Tibial nerve (tissue), 4 donors: Measurements from ENCODE around the gene PPT1.

Experiments used
- EP300 ChIP-seq, 2 donors: sonication (generic); formaldehyde crosslinking; IDR thresholded peaks; one replicate each; pipeline ENCODE4 v1.6.1; 2017; ENCODE audit warnings: antibody characterized with exemption in 2 of 2, mild to moderate bottlenecking in 1 of 2
- POLR2A ChIP-seq, 2 donors: fragments of 450-650 bp; IDR thresholded peaks; one replicate each; pipeline ENCODE4 v1.6.1; 2017; ENCODE audit warnings: antibody characterized with exemption in 2 of 2, mild to moderate bottlenecking in 2 of 2, moderate library complexity in 2 of 2
- TF ChIP-seq, protein P1 (sequence below), 5 experiments: fragments of 200-600 bp in 3 of 5; fragments of 450-650 bp in 2 of 5; sonication (generic) in 3 of 5; IDR thresholded peaks; one replicate each; pipeline ENCODE4 v1.5.1; 2016 to 2019; ENCODE audit warnings: antibody characterized with exemption in 5 of 5, mild to moderate bottlenecking in 3 of 5, moderate library complexity in 2 of 5

DNA sequence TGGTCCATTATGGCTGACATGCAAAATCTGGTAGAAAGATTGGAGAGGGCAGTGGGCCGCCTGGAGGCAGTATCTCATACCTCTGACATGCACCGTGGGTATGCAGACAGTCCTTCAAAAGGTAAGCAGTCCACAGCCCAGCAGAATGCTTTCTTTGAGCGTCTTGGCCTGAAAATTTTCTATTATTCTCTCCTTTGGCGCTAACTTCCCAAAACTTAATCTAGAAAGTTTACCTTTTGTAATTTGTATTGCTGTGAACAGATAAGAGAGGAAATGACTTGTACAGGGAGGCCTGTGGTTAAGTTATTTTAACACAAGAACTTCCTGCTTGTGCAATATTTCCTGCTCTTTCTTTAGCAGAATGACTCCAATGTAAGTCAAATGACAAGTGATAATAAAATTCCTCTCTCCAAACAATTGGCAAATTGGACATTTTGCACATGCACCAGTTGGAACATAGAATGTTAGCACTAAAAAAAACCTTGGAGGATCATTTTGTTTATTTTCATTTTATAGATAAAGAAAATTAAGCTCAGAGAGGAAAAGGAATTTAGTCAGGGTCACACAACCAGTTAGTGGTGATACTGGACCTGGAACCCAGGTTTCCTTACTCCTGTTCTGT lies 37.6 kb downstream of the PPT1 start:
- TF ChIP-seq, protein P1, sequence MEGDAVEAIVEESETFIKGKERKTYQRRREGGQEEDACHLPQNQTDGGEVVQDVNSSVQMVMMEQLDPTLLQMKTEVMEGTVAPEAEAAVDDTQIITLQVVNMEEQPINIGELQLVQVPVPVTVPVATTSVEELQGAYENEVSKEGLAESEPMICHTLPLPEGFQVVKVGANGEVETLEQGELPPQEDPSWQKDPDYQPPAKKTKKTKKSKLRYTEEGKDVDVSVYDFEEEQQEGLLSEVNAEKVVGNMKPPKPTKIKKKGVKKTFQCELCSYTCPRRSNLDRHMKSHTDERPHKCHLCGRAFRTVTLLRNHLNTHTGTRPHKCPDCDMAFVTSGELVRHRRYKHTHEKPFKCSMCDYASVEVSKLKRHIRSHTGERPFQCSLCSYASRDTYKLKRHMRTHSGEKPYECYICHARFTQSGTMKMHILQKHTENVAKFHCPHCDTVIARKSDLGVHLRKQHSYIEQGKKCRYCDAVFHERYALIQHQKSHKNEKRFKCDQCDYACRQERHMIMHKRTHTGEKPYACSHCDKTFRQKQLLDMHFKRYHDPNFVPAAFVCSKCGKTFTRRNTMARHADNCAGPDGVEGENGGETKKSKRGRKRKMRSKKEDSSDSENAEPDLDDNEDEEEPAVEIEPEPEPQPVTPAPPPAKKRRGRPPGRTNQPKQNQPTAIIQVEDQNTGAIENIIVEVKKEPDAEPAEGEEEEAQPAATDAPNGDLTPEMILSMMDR (IDR thresholded peaks at IDR 0.05) = no peak
- no peak for TF ChIP-seq POLR2A (IDR thresholded peaks at IDR 0.05)
- peak; percentile 49 to 62 for TF ChIP-seq EP300 (IDR thresholded peaks at IDR 0.05)
